ENCODE results near the gene PSD2. TPM values are rescaled to one million over a fixed set of nuclear protein-coding genes. Genes with fewer than 3 reads are reported as not detected.

The PSD2 gene
- total and polyA plus RNA-seq, 5 donors, result 0.02 to 0.11 (median 0.06) TPM; not detected in 2

- 75% methylated on average over 8 of the region's 8 CpGs for WGBS
- intact Hi-C loops (cut with DNase I), result no loop called here
- Histone ChIP-seq H3K9me3 (ENCODE audit: control insufficient read depth, low read length) (no peaks in the 10 kb centered on the region), H3K27ac (ENCODE audit: low read length) (no peak overlapping the region), H3K4me1 (ENCODE audit: control insufficient read depth, insufficient read depth, low read length) (no peaks in the 10 kb centered on the region), H3K4me3 (ENCODE audit: low read length) (no peak overlapping the region), H3K27me3 (ENCODE audit: control insufficient read depth, insufficient read depth) (no peaks in the 10 kb centered on the region)
- no peak for DNase-seq
- no peak for ATAC-seq
Observed at GRCh38 chr5:139828207-139828895, 32.7 kb downstream of the PSD2 start.

DNA sequence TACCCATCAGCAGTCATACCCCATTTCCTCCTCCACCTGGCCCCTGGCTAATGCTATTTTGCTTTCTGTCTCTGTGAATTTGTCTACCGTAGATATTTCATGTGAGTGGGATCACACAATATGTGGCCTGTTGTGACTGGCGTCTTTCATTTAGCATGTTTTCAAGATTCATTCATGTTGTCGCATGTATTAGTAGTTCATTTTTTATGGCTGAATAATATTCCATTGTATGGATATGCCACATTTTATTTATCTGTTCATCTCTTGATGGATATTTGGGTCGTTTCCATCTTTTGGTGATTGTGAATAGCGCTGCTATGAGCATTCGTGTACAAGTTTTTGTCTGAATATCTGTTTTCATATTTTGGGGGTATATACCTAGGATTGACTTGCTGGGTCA is 33.9 kb downstream of the PSD2 start:
- intact Hi-C loops (cut with DNase I), result no loop called here
- 84% methylated on average over 6 of the region's 6 CpGs for WGBS
- no peak for ATAC-seq

GRCh38 chr5:139831624-139832023 is 36.0 kb downstream of the PSD2 start:
- H3K27ac ChIP-seq (ENCODE audit: low read length), result no peak overlapping the region
- whole genome bisulfite sequencing, result 54% methylated on average over 3 of the region's 3 CpGs
- no peaks in the 10 kb centered on the region for H3K27me3 ChIP-seq (ENCODE audit: control insufficient read depth, insufficient read depth)
- ATAC-seq (no peak), DNase-seq (no peak)
- no peaks in the 10 kb centered on the region for H3K4me1 ChIP-seq (ENCODE audit: control insufficient read depth, insufficient read depth, low read length)
- H3K9me3 ChIP-seq (ENCODE audit: control insufficient read depth, low read length), result no peaks in the 10 kb centered on the region
- intact Hi-C loops (cut with DNase I), result no loop called here
- H3K4me3 ChIP-seq (ENCODE audit: low read length), result no peak overlapping the region

More for the DNA sequence above, 33.9 kb downstream of the PSD2 start:
- Histone ChIP-seq H3K9me3 (ENCODE audit: control insufficient read depth, low read length) (no peaks in the 10 kb centered on the region), H3K4me3 (ENCODE audit: low read length) (no peak overlapping the region), H3K4me1 (ENCODE audit: control insufficient read depth, insufficient read depth, low read length) (no peaks in the 10 kb centered on the region), H3K27me3 (ENCODE audit: control insufficient read depth, insufficient read depth) (no peaks in the 10 kb centered on the region), H3K27ac (ENCODE audit: low read length) (no peak overlapping the region)
- no peak for DNase-seq

DNA sequence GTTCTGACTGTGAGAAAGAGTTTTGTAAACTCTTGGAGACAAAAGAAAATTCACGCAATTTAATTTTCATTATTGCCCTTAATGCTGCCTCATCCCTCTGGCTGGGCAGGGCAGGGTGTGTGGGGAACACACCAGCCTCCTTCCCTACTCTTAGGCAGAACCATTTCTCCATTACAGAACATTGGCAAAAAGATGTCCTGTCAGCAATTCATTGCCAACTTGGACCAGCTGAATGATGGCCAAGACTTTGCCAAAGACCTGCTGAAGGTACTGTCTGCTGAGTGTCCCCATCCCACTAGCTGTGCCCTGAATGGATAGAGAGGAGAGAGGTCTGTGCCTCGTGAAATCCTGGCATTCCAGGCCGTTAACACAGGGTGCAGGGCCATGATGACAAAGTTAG is 37.9 kb downstream of the PSD2 start:
- no peak for ATAC-seq
- no peaks in the 10 kb centered on the region for H3K9me3 ChIP-seq (ENCODE audit: control insufficient read depth, low read length)
- no peak for DNase-seq
- H3K27me3 ChIP-seq (ENCODE audit: control insufficient read depth, insufficient read depth), result no peaks in the 10 kb centered on the region
- no peak overlapping the region for H3K27ac ChIP-seq (ENCODE audit: low read length)
- H3K4me3 ChIP-seq (ENCODE audit: low read length), result no peak overlapping the region
- intact Hi-C loops (cut with DNase I), result no loop called here
- no peaks in the 10 kb centered on the region for H3K4me1 ChIP-seq (ENCODE audit: control insufficient read depth, insufficient read depth, low read length)
- WGBS, result 52% methylated on average over 3 of the region's 3 CpGs

DNA sequence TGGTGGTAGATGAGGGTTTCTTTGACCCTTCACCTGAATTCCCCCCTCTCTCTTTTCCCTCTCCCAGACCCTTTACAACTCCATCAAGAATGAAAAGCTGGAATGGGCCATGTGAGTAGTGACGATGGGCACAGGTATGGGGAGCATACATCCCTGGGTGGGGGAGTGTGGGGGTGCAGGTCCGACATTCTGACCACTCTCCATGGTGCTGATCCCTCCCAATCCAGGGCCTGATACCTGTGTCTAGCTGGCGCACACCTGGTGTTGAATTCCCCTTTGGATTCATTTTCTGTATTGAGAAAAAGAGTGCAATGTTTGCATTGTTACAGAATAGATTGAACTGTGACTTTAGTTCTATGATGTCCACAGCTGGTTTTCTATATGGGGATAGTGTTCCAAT is 40.0 kb downstream of the PSD2 start:
- DNase-seq, result no peak
- 52% methylated on average over 3 of the region's 3 CpGs for WGBS
- intact Hi-C loops (cut with DNase I), result no loop called here

DNA sequence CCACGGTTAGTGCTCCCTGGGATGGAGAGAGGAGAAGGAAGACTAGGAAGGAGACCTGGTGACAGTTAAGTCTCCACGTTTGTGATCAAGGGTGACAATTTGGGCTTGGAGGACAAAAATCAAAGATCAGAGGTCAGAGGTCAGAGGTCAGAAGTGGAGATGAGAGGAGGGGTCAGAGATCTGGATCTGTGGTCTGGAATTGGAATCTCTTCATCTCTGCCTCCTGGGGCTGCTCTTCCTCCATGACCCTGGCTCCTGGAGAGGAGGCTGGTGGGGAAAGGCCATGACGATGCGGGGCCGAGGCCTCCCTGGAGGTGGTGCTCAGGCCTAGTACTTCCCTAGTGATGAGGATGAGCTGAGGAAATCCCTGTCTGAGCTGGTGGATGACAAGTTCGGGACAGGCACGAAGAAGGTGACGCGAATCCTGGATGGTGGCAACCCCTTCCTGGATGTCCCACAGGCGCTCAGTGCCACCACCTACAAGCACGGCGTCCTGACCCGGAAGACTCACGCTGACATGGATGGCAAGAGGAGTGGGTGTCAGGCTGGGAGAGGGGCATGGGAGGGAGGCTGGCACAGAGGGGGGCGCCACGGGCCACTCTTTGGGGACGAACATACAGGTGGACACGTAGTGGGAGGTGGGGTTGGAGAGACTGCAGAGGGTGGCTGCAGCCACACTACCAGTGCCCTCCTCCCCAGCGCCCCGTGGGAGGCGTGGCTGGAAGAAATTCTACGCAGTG is 41.0 kb downstream of the PSD2 start:
- DNase-seq, result no peak
- H3K27ac ChIP-seq (ENCODE audit: low read length), result no peak overlapping the region
- intact Hi-C loops (cut with DNase I), result no loop called here
- ATAC-seq, result no peak
- WGBS, result 93% methylated on average over 22 of the region's 22 CpGs
- no peaks in the 10 kb centered on the region for H3K27me3 ChIP-seq (ENCODE audit: control insufficient read depth, insufficient read depth)
- H3K4me3 ChIP-seq (ENCODE audit: low read length), result no peak overlapping the region
- H3K9me3 ChIP-seq (ENCODE audit: control insufficient read depth, low read length), result no peaks in the 10 kb centered on the region
- H3K4me1 ChIP-seq (ENCODE audit: control insufficient read depth, insufficient read depth, low read length), result no peaks in the 10 kb centered on the region

More for the DNA sequence above, 40.0 kb downstream of the PSD2 start:
- Histone ChIP-seq H3K27me3 (ENCODE audit: control insufficient read depth, insufficient read depth) (no peaks in the 10 kb centered on the region), H3K9me3 (ENCODE audit: control insufficient read depth, low read length) (no peaks in the 10 kb centered on the region), H3K27ac (ENCODE audit: low read length) (no peak overlapping the region), H3K4me1 (ENCODE audit: control insufficient read depth, insufficient read depth, low read length) (no peaks in the 10 kb centered on the region), H3K4me3 (ENCODE audit: low read length) (no peak overlapping the region)
- no peak for ATAC-seq

GRCh38 chr5:139837711-139838380 is 42.2 kb downstream of the PSD2 start:
- Histone ChIP-seq H3K4me1 (ENCODE audit: control insufficient read depth, insufficient read depth, low read length) (no peaks in the 10 kb centered on the region), H3K9me3 (ENCODE audit: control insufficient read depth, low read length) (no peaks in the 10 kb centered on the region), H3K27me3 (ENCODE audit: control insufficient read depth, insufficient read depth) (no peaks in the 10 kb centered on the region), H3K27ac (ENCODE audit: low read length) (no peak overlapping the region), H3K4me3 (ENCODE audit: low read length) (no peak overlapping the region)
- WGBS, result 86% methylated on average over 10 of the region's 10 CpGs
- DNase-seq (no peak), ATAC-seq (no peak)
- intact Hi-C loops (cut with DNase I), result no loop called here

DNA sequence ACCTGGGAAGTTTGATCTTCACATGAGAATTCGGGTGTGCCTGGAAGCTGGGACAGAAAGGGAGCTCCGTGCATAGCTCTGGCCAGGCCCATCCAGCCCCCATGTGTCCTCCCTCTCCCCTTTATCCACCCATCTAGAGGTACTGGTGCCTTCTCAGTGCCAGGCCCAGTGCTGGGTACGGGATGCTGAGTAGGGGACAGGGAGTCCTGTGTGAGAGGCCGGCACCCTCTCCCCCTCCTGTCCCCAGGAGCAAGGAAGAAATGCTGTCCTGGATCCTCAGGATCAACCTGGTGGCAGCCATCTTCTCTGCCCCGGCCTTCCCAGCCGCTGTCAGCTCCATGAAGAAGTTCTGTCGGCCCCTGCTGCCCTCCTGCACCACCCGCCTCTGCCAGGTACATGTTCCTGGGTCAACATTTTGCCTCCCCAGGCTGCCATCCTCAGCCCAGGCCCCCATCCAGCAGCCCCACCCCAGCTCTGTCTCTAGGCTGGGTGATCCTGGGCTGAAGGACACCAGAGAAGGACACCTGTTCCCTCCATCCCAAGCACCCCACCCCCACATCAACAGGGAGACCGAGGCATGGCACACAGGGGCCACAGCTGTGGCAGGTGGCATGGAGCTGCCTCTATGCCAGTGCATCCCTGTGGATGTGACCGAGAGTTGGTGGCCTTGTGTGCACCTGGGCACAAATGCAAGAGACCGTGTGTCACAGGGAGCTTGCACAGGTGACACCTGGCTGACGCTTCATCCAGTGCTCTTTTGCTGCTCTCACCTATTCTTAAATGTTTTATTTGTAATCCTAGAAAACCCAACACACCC is 43.0 kb downstream of the PSD2 start:
- no peak for DNase-seq
- WGBS, result 90% methylated on average over 12 of the region's 12 CpGs
- Histone ChIP-seq H3K4me3 (ENCODE audit: low read length) (no peak overlapping the region), H3K9me3 (ENCODE audit: control insufficient read depth, low read length) (no peaks in the 10 kb centered on the region), H3K4me1 (ENCODE audit: control insufficient read depth, insufficient read depth, low read length) (no peaks in the 10 kb centered on the region), H3K27ac (ENCODE audit: low read length) (no peak overlapping the region), H3K27me3 (ENCODE audit: control insufficient read depth, insufficient read depth) (no peaks in the 10 kb centered on the region)
- ATAC-seq, result no peak
- intact Hi-C loops (cut with DNase I), result no loop called here

DNA sequence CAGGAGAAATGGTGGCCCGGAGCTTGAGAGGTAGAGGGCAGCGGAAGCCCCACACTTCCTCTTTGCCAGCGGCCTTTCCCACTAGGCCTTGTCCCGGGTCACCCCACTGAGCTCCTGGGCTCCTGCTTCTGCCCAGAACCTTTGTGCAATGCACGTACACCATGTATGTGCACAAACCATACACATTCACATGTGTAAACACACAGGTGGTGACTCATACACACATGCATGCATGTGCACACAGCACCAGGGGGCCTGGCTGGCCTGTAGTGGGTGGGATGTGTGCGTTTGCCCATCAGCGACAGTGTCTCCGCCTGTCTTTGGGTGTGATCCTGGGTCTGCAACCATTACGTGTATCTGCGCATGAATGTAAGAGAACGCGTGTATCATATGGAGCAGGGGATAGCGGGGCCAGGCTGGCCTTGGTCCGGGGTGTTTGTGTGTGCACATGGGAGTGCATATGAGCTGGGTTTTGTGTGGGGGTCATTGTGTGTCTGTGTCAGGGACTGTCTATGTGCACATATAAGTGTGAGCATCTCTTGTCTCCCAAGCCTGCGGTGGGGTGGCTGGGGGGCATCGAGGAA is 43.7 kb downstream of the PSD2 start:
- no peak overlapping the region for H3K27ac ChIP-seq (ENCODE audit: low read length)
- H3K9me3 ChIP-seq (ENCODE audit: control insufficient read depth, low read length), result no peaks in the 10 kb centered on the region
- no peak overlapping the region for H3K4me3 ChIP-seq (ENCODE audit: low read length)
- no peak for DNase-seq
- H3K4me1 ChIP-seq (ENCODE audit: control insufficient read depth, insufficient read depth, low read length), result no peaks in the 10 kb centered on the region
- no peaks in the 10 kb centered on the region for H3K27me3 ChIP-seq (ENCODE audit: control insufficient read depth, insufficient read depth)
- intact Hi-C loops (cut with DNase I), result no loop called here
- WGBS, result 93% methylated on average over 16 of the region's 16 CpGs
- no peak for ATAC-seq

GRCh38 chr5:139839918-139840317 is 44.3 kb downstream of the PSD2 start:
- Histone ChIP-seq H3K27me3 (ENCODE audit: control insufficient read depth, insufficient read depth) (no peaks in the 10 kb centered on the region), H3K4me3 (ENCODE audit: low read length) (no peak overlapping the region), H3K27ac (ENCODE audit: low read length) (no peak overlapping the region), H3K9me3 (ENCODE audit: control insufficient read depth, low read length) (no peaks in the 10 kb centered on the region), H3K4me1 (ENCODE audit: control insufficient read depth, insufficient read depth, low read length) (no peaks in the 10 kb centered on the region)
- no peak for DNase-seq
- intact Hi-C loops (cut with DNase I), result no loop called here
- no peak for ATAC-seq
- 87% methylated on average over 8 of the region's 8 CpGs for WGBS
